DOHH2 (cell line): ENCODE measurements around the gene ATP9B.
"Not testable (repeated sequence)": the region's sequence is repeated elsewhere in the genome, so short reads cannot be mapped to it uniquely, and the experiment has no call there.

Experiments
- H3F3A ChIP-seq: fragments of 200-600 bp; sonication (generic), shearing (Covaris generic); 2 replicates; pipeline ENCODE4 v1.6.0; 2016; ENCODE audit warnings: antibody characterized with exemption, mild to moderate bottlenecking; ENCODE audit not compliant: control insufficient read depth, insufficient read depth
- H3K27ac ChIP-seq: fragments of 200-600 bp; sonication (generic); 2 replicates; pipeline ENCODE4 v1.5.1; 2014; ENCODE audit warnings: low read depth, mild to moderate bottlenecking, low read length, moderate library complexity
- H3K27me3 ChIP-seq: fragments of 200-600 bp; sonication (generic); 2 replicates; pipeline ENCODE4 v1.6.1; 2014; ENCODE audit warnings: mild to moderate bottlenecking, low read length, mixed read lengths; ENCODE audit not compliant: control insufficient read depth
- H3K36me3 ChIP-seq: fragments of 200-600 bp; sonication (generic); 2 replicates; pipeline ENCODE4 v1.6.1; 2014; ENCODE audit warnings: mild to moderate bottlenecking, low read length, moderate library complexity, mixed read lengths; ENCODE audit not compliant: control insufficient read depth
- H3K4me1 ChIP-seq: fragments of 200-600 bp; sonication (generic); 2 replicates; pipeline ENCODE4 v1.6.1; 2014; ENCODE audit warnings: mild to moderate bottlenecking, low read length, mixed read lengths; ENCODE audit not compliant: control insufficient read depth
- H3K4me2 ChIP-seq: fragments of 200-600 bp; sonication (generic); 2 replicates; pipeline ENCODE4 v1.6.0; 2014; ENCODE audit warnings: mild to moderate bottlenecking, low read length, moderate library complexity
- H3K4me3 ChIP-seq: fragments of 200-600 bp; sonication (generic); 2 replicates; pipeline ENCODE4 v1.5.1; 2014; ENCODE audit warnings: mild to moderate bottlenecking, low read length, mixed read lengths
- H3K79me2 ChIP-seq: fragments of 200-600 bp; sonication (generic); 2 replicates; pipeline ENCODE4 v1.6.1; 2014; ENCODE audit warnings: mild to moderate bottlenecking, low read length, mixed read lengths; ENCODE audit not compliant: control insufficient read depth
- H3K9me2 ChIP-seq: fragments of 200-600 bp; sonication (generic); replicated peaks from 2 replicates; pipeline ENCODE4 v1.6.1; 2014; ENCODE audit warnings: mild to moderate bottlenecking, low read length, mixed read lengths; ENCODE audit not compliant: control insufficient read depth
- H3K9me3 ChIP-seq: fragments of 200-600 bp; sonication (generic); 2 replicates; pipeline ENCODE4 v1.6.1; 2014; ENCODE audit warnings: antibody characterized with exemption, low read length, mixed read lengths; ENCODE audit not compliant: control insufficient read depth, insufficient read depth
- H4K20me1 ChIP-seq: fragments of 200-600 bp; sonication (generic); 2 replicates; pipeline ENCODE4 v1.6.0; 2014; ENCODE audit warnings: low read depth, mild to moderate bottlenecking, antibody characterized with exemption, low read length, moderate library complexity; ENCODE audit not compliant: control insufficient read depth, insufficient read depth
- CTCF ChIP-seq: fragments of 200-600 bp; sonication (generic); IDR thresholded peaks from one replicate; pipeline ENCODE4 v1.5.1; 2014; ENCODE audit warnings: antibody characterized with exemption, mild to moderate bottlenecking, low read depth, low read length; ENCODE audit not compliant: poor library complexity, severe bottlenecking
- EZH2phosphoT487 ChIP-seq: fragments of 200-600 bp; sonication (generic); IDR thresholded peaks from 2 replicates; pipeline ENCODE4 v1.6.1; 2017; ENCODE audit warnings: borderline replicate concordance, mild to moderate bottlenecking, antibody characterized with exemption, low read length, moderate library complexity, mixed read lengths

The ATP9B gene

DNA sequence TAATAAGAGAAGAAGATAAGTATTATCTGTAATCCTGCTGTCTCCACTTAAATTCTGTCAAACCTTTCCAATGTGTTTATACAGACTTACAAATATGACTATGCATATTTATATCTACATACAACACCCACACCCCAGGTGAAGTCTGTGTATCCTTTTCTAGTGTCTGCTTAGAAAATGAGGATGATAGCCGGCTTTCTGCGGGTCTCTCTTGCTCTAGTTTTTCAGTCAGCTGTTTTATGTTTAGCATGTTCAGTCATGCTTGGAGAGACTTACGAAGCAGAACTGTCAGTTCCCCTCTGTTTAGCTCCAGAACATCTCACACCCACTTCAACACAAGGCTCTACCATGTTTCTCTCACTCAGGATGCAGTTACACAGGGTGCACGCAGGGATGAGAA is 189.3 kb downstream of the ATP9B start:
- Histone ChIP-seq H3K9me3 (no peaks in the 10 kb centered on the region), H3K4me3 (no peak overlapping the region), H4K20me1 (no peaks in the 10 kb centered on the region), H3K27me3 (no peaks in the 10 kb centered on the region), H3K9me2 (no peaks in the 10 kb centered on the region), H3K36me3 (no peaks in the 10 kb centered on the region), H3F3A (no peaks in the 10 kb centered on the region), H3K4me2 (no peak overlapping the region), H3K27ac (no peak overlapping the region), H3K4me1 (no peaks in the 10 kb centered on the region; the same call in 1 of the 2 replicates), H3K79me2 (no peaks in the 10 kb centered on the region)
- TF ChIP-seq CTCF (no peak), EZH2phosphoT487 (no peak)

GRCh38 chr18:79259218-79259617 is 190.0 kb downstream of the ATP9B start:
- no peak overlapping the region for H3K4me3 ChIP-seq
- no peaks in the 10 kb centered on the region for H3K27me3 ChIP-seq
- no peak for TF ChIP-seq EZH2phosphoT487
- TF ChIP-seq CTCF: no peak
- H3K79me2 ChIP-seq: no peaks in the 10 kb centered on the region
- H3F3A ChIP-seq: no peaks in the 10 kb centered on the region
- H3K4me2 ChIP-seq: no peak overlapping the region
- no peak overlapping the region for H3K27ac ChIP-seq
- H3K9me2 ChIP-seq: no peaks in the 10 kb centered on the region
- no peaks in the 10 kb centered on the region for H3K9me3 ChIP-seq
- no peaks in the 10 kb centered on the region; the same call in 1 of the 2 replicates for H3K4me1 ChIP-seq
- no peaks in the 10 kb centered on the region for H4K20me1 ChIP-seq
- no peaks in the 10 kb centered on the region for H3K36me3 ChIP-seq

DNA sequence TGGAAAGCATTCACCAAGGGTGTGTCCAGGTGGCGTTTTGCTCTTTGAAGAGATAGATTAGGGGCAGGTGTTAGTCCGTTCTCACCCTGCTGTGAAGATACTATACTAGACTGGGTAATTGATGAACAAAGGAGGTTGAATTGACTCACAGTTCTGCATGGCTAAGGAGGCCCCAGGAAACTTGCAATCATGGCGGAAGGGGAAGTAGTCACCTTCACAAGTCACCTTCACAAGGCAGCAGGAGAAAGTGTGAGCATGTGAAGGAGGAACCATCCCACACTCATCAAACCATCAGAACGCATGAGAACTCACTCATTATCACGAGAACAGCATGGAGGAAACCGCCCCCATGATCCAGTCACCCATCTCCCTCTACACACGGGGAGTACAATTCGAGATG is 190.8 kb downstream of the ATP9B start:
- Histone ChIP-seq H3K4me3 (no peak overlapping the region), H3K4me2 (no peak overlapping the region), H3F3A (no peaks in the 10 kb centered on the region), H3K27me3 (no peaks in the 10 kb centered on the region), H4K20me1 (no peaks in the 10 kb centered on the region), H3K9me3 (no peaks in the 10 kb centered on the region), H3K4me1 (no peaks in the 10 kb centered on the region; the same call in 1 of the 2 replicates), H3K27ac (no peak overlapping the region), H3K36me3 (no peaks in the 10 kb centered on the region), H3K79me2 (no peaks in the 10 kb centered on the region), H3K9me2 (no peaks in the 10 kb centered on the region)
- TF ChIP-seq EZH2phosphoT487: no peak
- TF ChIP-seq CTCF: no peak

DNA sequence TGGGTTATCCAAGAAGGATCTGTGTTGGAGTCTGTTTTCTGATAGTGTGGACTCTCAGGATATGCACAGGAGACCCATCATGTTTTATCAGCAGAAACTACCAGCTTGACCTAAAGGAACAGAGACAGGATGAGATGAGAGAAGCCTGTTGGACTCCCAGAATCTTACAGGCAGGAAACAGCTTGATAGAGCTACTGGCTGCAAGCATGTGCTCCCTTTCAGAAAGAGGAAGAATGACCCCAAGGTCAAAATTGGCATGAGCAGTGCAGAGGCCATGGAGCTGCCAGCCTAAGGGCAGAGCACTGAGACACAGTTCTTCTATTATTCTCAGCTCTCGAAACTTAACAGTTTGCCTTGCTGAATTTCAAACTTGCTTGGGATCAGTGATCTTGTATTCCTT is 191.3 kb downstream of the ATP9B start:
- H3F3A ChIP-seq: no peaks in the 10 kb centered on the region
- H3K36me3 ChIP-seq: no peaks in the 10 kb centered on the region
- no peak overlapping the region for H3K27ac ChIP-seq
- H3K9me3 ChIP-seq: no peaks in the 10 kb centered on the region
- no peaks in the 10 kb centered on the region for H3K9me2 ChIP-seq
- no peak overlapping the region for H3K4me2 ChIP-seq
- no peaks in the 10 kb centered on the region; the same call in 1 of the 2 replicates for H3K4me1 ChIP-seq
- H3K79me2 ChIP-seq: no peaks in the 10 kb centered on the region
- TF ChIP-seq CTCF: no peak
- TF ChIP-seq EZH2phosphoT487: no peak
- H4K20me1 ChIP-seq: no peaks in the 10 kb centered on the region
- H3K4me3 ChIP-seq: no peak overlapping the region
- H3K27me3 ChIP-seq: no peaks in the 10 kb centered on the region

GRCh38 chr18:79265068-79265467 is 195.9 kb downstream of the ATP9B start:
- not testable (repeated sequence) for H3K9me2 ChIP-seq, H3K79me2 ChIP-seq, H3K4me2 ChIP-seq, H3F3A ChIP-seq, H3K4me1 ChIP-seq, H3K36me3 ChIP-seq, H3K27me3 ChIP-seq, H3K9me3 ChIP-seq, H3K4me3 ChIP-seq, H3K27ac ChIP-seq, H4K20me1 ChIP-seq

DNA sequence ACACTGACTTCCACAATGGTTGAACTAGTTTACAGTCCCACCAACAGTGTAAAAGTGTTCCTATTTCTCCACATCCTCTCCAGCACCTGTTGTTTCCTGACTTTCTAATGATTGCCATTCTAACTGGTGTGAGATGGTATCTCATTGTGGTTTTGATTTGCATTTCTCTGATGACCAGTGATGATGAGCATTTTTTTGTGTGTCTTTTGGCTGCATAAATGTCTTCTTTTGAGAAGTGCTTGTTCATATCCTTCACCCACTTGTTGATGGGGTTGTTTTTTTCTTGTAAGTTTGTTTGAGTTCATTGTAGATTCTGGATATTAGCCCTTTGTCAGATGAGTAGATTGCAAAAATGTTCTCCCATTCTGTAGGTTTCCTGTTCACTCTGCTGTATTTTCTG is 202.6 kb downstream of the ATP9B start:
- not testable (repeated sequence) for H4K20me1 ChIP-seq, H3K9me3 ChIP-seq, H3K4me2 ChIP-seq, H3K79me2 ChIP-seq, H3K27ac ChIP-seq, H3K4me3 ChIP-seq, H3K27me3 ChIP-seq, H3K9me2 ChIP-seq, H3K36me3 ChIP-seq, H3F3A ChIP-seq, H3K4me1 ChIP-seq
